ENCODE data around the gene HJURP. TPM values are rescaled to one million over a fixed set of nuclear protein-coding genes. Genes with fewer than 3 reads are reported as not detected.

Gene HJURP
- total RNA-seq, 6 experiments from 2014 or later, result 0.27 to 2.5 (median 0.89) TPM

DNA sequence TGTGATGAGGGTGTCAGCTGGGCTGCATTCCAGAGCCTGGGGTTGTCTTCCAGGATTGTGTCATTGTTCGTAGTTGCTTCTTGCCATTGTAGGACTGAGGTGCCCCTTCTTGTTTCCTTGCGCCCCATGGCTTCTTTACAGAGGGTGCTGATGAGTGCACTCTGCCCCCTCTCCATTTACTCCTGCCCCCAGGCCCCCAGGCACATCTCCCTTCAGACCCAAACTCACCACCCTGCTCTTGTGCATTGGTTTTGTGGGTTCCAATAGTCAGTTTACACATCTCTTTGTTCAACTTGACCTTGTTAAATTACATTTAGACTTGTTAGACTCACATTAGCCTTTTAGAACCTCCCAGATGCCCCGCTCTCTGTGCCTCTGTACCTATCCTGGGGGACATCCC lies 33.1 kb downstream of the HJURP start:
- H3K36me3 ChIP-seq, result no peaks in the 10 kb centered on the region
- no peaks in the 10 kb centered on the region for H3K9me3 ChIP-seq
- TF ChIP-seq, protein P1, sequence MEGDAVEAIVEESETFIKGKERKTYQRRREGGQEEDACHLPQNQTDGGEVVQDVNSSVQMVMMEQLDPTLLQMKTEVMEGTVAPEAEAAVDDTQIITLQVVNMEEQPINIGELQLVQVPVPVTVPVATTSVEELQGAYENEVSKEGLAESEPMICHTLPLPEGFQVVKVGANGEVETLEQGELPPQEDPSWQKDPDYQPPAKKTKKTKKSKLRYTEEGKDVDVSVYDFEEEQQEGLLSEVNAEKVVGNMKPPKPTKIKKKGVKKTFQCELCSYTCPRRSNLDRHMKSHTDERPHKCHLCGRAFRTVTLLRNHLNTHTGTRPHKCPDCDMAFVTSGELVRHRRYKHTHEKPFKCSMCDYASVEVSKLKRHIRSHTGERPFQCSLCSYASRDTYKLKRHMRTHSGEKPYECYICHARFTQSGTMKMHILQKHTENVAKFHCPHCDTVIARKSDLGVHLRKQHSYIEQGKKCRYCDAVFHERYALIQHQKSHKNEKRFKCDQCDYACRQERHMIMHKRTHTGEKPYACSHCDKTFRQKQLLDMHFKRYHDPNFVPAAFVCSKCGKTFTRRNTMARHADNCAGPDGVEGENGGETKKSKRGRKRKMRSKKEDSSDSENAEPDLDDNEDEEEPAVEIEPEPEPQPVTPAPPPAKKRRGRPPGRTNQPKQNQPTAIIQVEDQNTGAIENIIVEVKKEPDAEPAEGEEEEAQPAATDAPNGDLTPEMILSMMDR (IDR thresholded peaks at IDR 0.05), result no peak
- no peak for TF ChIP-seq POLR2A (IDR thresholded peaks at IDR 0.05)
- peak overlapping the region in 1 of 3 donors; percentile 60 for H3K27ac ChIP-seq
- no peaks in the 10 kb centered on the region for H3K27me3 ChIP-seq
- H3K4me3 ChIP-seq, result no peak overlapping the region
- intact Hi-C loops (cut with DNase I), result no loop called here
- H3K4me1 ChIP-seq, result peaks cover 0 to 35% (median 7%) of the 10 kb centered on the region in 4 donors
- WGBS (ENCODE audit: insufficient coverage, low coverage, low lambda C conversion rate, missing lambda C conversion rate), result 81% methylated on average over 2 of the region's 3 CpGs
- no peak for ATAC-seq
- peak in 1 of 3 donors; percentile 17 for DNase-seq

DNA sequence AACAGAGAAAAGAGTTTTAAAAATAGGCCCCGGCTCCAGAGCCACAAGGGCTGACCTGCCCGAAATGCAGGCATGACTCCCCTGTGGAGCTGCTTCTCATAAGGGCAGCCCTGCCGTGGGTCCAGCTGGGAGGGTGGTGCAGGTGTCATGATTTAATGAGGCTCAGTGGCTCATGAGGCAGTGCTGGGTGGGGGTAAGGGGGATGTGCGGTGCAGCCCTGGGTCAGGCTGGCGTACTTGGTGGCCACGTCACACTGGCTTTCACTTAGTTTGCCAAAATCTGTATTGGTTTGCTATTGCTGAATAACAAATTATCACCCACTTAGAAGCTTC lies 33.6 kb downstream of the HJURP start:
- no peak overlapping the region for H3K4me3 ChIP-seq
- H3K27me3 ChIP-seq, result no peaks in the 10 kb centered on the region
- H3K4me1 ChIP-seq, result peaks cover 0 to 35% (median 7%) of the 10 kb centered on the region in 4 donors
- no peak overlapping the region for H3K27ac ChIP-seq
- H3K9me3 ChIP-seq, result no peaks in the 10 kb centered on the region
- no peaks in the 10 kb centered on the region for H3K36me3 ChIP-seq
- ATAC-seq (no peak), DNase-seq (peak in 1 of 3 donors; percentile 18)
- intact Hi-C loops (cut with DNase I), result no loop called here
- no peak for TF ChIP-seq POLR2A (IDR thresholded peaks at IDR 0.05)
- TF ChIP-seq, protein P1 (IDR thresholded peaks at IDR 0.05), result no peak
- WGBS (ENCODE audit: insufficient coverage, low coverage, low lambda C conversion rate, missing lambda C conversion rate), result 68% methylated on average over 4 of the region's 6 CpGs

- no peak overlapping the region for H3K27ac ChIP-seq
- intact Hi-C loops (cut with DNase I), result no loop called here
- no peak overlapping the region for H3K4me3 ChIP-seq
- H3K27me3 ChIP-seq, result no peaks in the 10 kb centered on the region
- DNase-seq (peak in 1 of 3 donors; percentile 42), ATAC-seq (no peak)
- TF ChIP-seq, protein P1 (IDR thresholded peaks at IDR 0.05), result no peak
- TF ChIP-seq POLR2A (IDR thresholded peaks at IDR 0.05), result no peak
- H3K4me1 ChIP-seq, result peaks cover 0 to 35% (median 7%) of the 10 kb centered on the region in 4 donors
- no peaks in the 10 kb centered on the region for H3K9me3 ChIP-seq
- WGBS (ENCODE audit: insufficient coverage, low coverage, low lambda C conversion rate, missing lambda C conversion rate), result 46% methylated on average over 3 of the region's 18 CpGs
- no peaks in the 10 kb centered on the region for H3K36me3 ChIP-seq
These were observed 34.2 kb downstream of the HJURP start for GRCh38 chr2:233819884-233820773.

- intact Hi-C loops (cut with DNase I), result no loop called here
- no peak overlapping the region for H3K4me3 ChIP-seq
- no peaks in the 10 kb centered on the region for H3K36me3 ChIP-seq
- WGBS (ENCODE audit: insufficient coverage, low coverage, low lambda C conversion rate, missing lambda C conversion rate), result 66% methylated on average over 4 of the region's 17 CpGs
- no peak for TF ChIP-seq POLR2A (IDR thresholded peaks at IDR 0.05)
- TF ChIP-seq, protein P1 (IDR thresholded peaks at IDR 0.05), result no peak
- H3K27me3 ChIP-seq, result no peaks in the 10 kb centered on the region
- H3K9me3 ChIP-seq, result no peaks in the 10 kb centered on the region
- H3K4me1 ChIP-seq, result peaks cover 0 to 34% (median 7%) of the 10 kb centered on the region in 4 donors
- H3K27ac ChIP-seq, result peak overlapping the region in 2 of 3 donors; percentile 36 to 47
- DNase-seq (peak in 1 of 3 donors; percentile 41), ATAC-seq (no peak)
These were observed 35.4 kb downstream of the HJURP start for GRCh38 chr2:233818639-233819621.
